ENCODE data around the gene CD300A. TPM values are rescaled to one million over a fixed set of nuclear protein-coding genes. Genes with fewer than 3 reads are reported as not detected.

The CD300A gene
- polyA plus RNA-seq, 1 donor (not counting 4 experiments of a cell fraction or from before 2014, with no cell fraction given), result 0.07 TPM

- no peak for TF ChIP-seq EZH2 (IDR thresholded peaks at IDR 0.05; ENCODE audit: low read length)
- TF ChIP-seq, protein P1, sequence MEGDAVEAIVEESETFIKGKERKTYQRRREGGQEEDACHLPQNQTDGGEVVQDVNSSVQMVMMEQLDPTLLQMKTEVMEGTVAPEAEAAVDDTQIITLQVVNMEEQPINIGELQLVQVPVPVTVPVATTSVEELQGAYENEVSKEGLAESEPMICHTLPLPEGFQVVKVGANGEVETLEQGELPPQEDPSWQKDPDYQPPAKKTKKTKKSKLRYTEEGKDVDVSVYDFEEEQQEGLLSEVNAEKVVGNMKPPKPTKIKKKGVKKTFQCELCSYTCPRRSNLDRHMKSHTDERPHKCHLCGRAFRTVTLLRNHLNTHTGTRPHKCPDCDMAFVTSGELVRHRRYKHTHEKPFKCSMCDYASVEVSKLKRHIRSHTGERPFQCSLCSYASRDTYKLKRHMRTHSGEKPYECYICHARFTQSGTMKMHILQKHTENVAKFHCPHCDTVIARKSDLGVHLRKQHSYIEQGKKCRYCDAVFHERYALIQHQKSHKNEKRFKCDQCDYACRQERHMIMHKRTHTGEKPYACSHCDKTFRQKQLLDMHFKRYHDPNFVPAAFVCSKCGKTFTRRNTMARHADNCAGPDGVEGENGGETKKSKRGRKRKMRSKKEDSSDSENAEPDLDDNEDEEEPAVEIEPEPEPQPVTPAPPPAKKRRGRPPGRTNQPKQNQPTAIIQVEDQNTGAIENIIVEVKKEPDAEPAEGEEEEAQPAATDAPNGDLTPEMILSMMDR (optimal IDR thresholded peaks at IDR 0.05 in 1 of 3, IDR thresholded peaks at IDR 0.05 in 1 of 3, conservative IDR thresholded peaks at IDR 0.05 in 1 of 3; ENCODE audit: extremely low read depth in 1 of 3, insufficient read depth in 2 of 3, low read length in 3 of 3), result no peak
- DNase-seq (ENCODE audit: low read depth, low spot score) (no peak), FAIRE-seq (no peak)
- H3K9me3 ChIP-seq (ENCODE audit: control insufficient read depth, low read depth, low read length), result no peaks in the 10 kb centered on the region
- H3K27me3 ChIP-seq (ENCODE audit: control insufficient read depth, extremely low read depth, insufficient read depth, low read length), result no peaks in the 10 kb centered on the region
- dilution Hi-C loops (cut with MboI; ENCODE audit: extremely low pct_ligation_motif_present, low sequenced_read_pairs), result no loop called here
- H3K79me2 ChIP-seq (ENCODE audit: control insufficient read depth, insufficient read depth, low read length), result no peaks in the 10 kb centered on the region
- H3K4me2 ChIP-seq (ENCODE audit: control insufficient read depth, extremely low read depth, insufficient read depth, low read depth, low read length), result no peak overlapping the region
- no peaks in the 10 kb centered on the region for H4K20me1 ChIP-seq (ENCODE audit: control insufficient read depth, extremely low read depth, insufficient read depth, low read length)
- no peak overlapping the region for H3K9ac ChIP-seq (ENCODE audit: control insufficient read depth, extremely low read depth, insufficient read depth, low read length)
- H3K4me3 ChIP-seq (ENCODE audit: control insufficient read depth in 2 of 3, extremely low read depth in 1 of 3, insufficient read depth in 2 of 3, low read depth in 1 of 3, low read length in 3 of 3), result no peak overlapping the region
- H3K4me1 ChIP-seq (ENCODE audit: control insufficient read depth, extremely low read depth, insufficient read depth, low read length), result no peaks in the 10 kb centered on the region
- no peaks in the 10 kb centered on the region for H3K36me3 ChIP-seq (ENCODE audit: control insufficient read depth in 2 of 2, extremely low read depth in 1 of 2, insufficient read depth in 2 of 2, low read length in 2 of 2)
- H3K27ac ChIP-seq (ENCODE audit: control insufficient read depth, insufficient read depth, low read length), result no peak overlapping the region
- H3K9me1 ChIP-seq (ENCODE audit: control insufficient read depth, extremely low read depth, insufficient read depth, low read length), result no peaks in the 10 kb centered on the region
- H2AFZ ChIP-seq (ENCODE audit: control insufficient read depth, low read length), result no peak overlapping the region
Observed at GRCh38 chr17:74523308-74523707, 56.9 kb downstream of the CD300A start.

DNA sequence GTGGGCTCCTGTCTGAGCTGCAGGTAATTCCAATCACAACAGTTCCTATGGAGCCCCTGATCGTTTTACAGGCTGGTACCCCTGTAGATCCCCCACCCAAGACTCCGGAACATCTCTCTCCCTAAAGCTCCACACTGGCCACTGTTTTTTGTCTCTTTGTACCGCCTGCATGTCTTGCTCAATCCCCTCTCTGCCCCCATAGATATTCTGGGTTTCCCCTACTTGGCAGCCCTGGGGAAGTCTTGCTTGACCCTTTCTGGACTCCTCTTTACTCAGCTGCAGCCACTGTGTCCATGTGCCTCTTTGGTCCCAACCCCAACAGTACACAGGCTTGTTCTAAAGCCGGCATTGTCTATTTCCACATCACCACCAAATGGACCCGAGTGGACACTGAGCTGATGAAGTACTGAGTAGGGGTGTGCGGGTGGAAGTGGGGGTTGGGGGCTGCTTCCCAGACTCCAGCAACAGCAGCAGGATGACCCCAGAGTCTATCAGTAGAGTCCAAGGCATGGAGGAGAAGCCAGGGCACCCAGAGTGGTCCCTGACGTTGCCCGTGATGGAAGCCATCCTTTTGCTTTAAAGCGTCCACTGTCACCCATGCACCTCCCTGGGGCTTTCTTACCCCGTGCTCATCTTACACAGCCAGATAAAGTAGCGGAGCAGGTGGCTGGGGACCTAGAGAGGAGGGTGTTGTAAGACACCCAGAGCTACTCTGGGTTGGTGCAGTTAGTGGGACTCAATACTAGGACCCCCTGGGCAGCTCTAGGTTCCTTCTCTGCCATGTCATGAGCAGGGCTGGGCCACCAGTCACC lies 58.4 kb downstream of the CD300A start:
- FAIRE-seq (no peak), DNase-seq (ENCODE audit: low read depth, low spot score) (no peak)
- dilution Hi-C loops (cut with MboI; ENCODE audit: extremely low pct_ligation_motif_present, low sequenced_read_pairs), result no loop called here
- H4K20me1 ChIP-seq (ENCODE audit: control insufficient read depth, extremely low read depth, insufficient read depth, low read length), result no peaks in the 10 kb centered on the region
- no peak overlapping the region for H3K4me3 ChIP-seq (ENCODE audit: control insufficient read depth in 2 of 3, extremely low read depth in 1 of 3, insufficient read depth in 2 of 3, low read depth in 1 of 3, low read length in 3 of 3)
- no peak overlapping the region for H3K9ac ChIP-seq (ENCODE audit: control insufficient read depth, extremely low read depth, insufficient read depth, low read length)
- no peaks in the 10 kb centered on the region for H3K79me2 ChIP-seq (ENCODE audit: control insufficient read depth, insufficient read depth, low read length)
- no peak overlapping the region for H2AFZ ChIP-seq (ENCODE audit: control insufficient read depth, low read length)
- no peak overlapping the region for H3K4me2 ChIP-seq (ENCODE audit: control insufficient read depth, extremely low read depth, insufficient read depth, low read depth, low read length)
- H3K27me3 ChIP-seq (ENCODE audit: control insufficient read depth, extremely low read depth, insufficient read depth, low read length), result no peaks in the 10 kb centered on the region
- H3K4me1 ChIP-seq (ENCODE audit: control insufficient read depth, extremely low read depth, insufficient read depth, low read length), result no peaks in the 10 kb centered on the region
- TF ChIP-seq EZH2 (IDR thresholded peaks at IDR 0.05; ENCODE audit: low read length), result no peak
- TF ChIP-seq, protein P1 (optimal IDR thresholded peaks at IDR 0.05 in 1 of 3, IDR thresholded peaks at IDR 0.05 in 1 of 3, conservative IDR thresholded peaks at IDR 0.05 in 1 of 3; ENCODE audit: extremely low read depth in 1 of 3, insufficient read depth in 2 of 3, low read length in 3 of 3), result no peak
- H3K36me3 ChIP-seq (ENCODE audit: control insufficient read depth in 2 of 2, extremely low read depth in 1 of 2, insufficient read depth in 2 of 2, low read length in 2 of 2), result no peaks in the 10 kb centered on the region
- H3K9me3 ChIP-seq (ENCODE audit: control insufficient read depth, low read depth, low read length), result no peaks in the 10 kb centered on the region
- H3K9me1 ChIP-seq (ENCODE audit: control insufficient read depth, extremely low read depth, insufficient read depth, low read length), result no peaks in the 10 kb centered on the region
- no peak overlapping the region for H3K27ac ChIP-seq (ENCODE audit: control insufficient read depth, insufficient read depth, low read length)
